ENCODE data around the gene FAM89A. TPM values are rescaled to one million over a fixed set of nuclear protein-coding genes. Genes with fewer than 3 reads are reported as not detected.

FAM89A gene
- total and polyA plus RNA-seq, 9 of the 15 experiments (the other 6 are each of a cell fraction or from before 2014, with no cell fraction given): 8.7 to 66.2 (median 43.3) TPM

GRCh38 chr1:231072502-231073094, 32.5 kb upstream of the FAM89A start (continued):
- TF ChIP-seq HINFP (tag; conservative IDR thresholded peaks at IDR 0.05; ENCODE audit: low read depth): peak; percentile 81
- no peak for TF ChIP-seq MLLT1 (IDR thresholded peaks at IDR 0.05)
- no peak for TF ChIP-seq NUFIP1 (IDR thresholded peaks at IDR 0.05; ENCODE audit: partially characterized antibody)
- TF ChIP-seq PATZ1 (CRISPR knock-in tag; IDR thresholded peaks at IDR 0.05; ENCODE audit: borderline replicate concordance): peak; percentile 81; the same call in 1 of the 2 replicates
- no peak for TF ChIP-seq TCF7 (IDR thresholded peaks at IDR 0.05; ENCODE audit: borderline replicate concordance)
- TF ChIP-seq MCM2 (IDR thresholded peaks at IDR 0.05; ENCODE audit: low read depth): no peak
- no peak for TF ChIP-seq JUND (IDR thresholded peaks at IDR 0.05; ENCODE audit: borderline replicate concordance, low read depth, low read length)
- peak; percentile 62; the same call in 1 of the 3 replicates for TF ChIP-seq JUND (tag; IDR thresholded peaks at IDR 0.05; ENCODE audit: borderline replicate concordance, low read depth, low read length)
- no peak for TF ChIP-seq SMARCA5 (IDR thresholded peaks at IDR 0.05)
- 0 out of 2 replicates have a peak, but pooled peaks have one; percentile 28 for TF ChIP-seq NR2F6 (CRISPR knock-in tag; IDR thresholded peaks at IDR 0.05)
- no peak for TF ChIP-seq RBBP5 (IDR thresholded peaks at IDR 0.05; ENCODE audit: borderline replicate concordance, insufficient read depth, low read length, poor library complexity, severe bottlenecking)
- TF ChIP-seq CHD4 (IDR thresholded peaks at IDR 0.05; ENCODE audit: insufficient read depth, insufficient replicate concordance, low read depth, low read length, poor library complexity, severe bottlenecking): no peak
- peak; percentile 70 for TF ChIP-seq ZNF445 (CRISPR knock-in tag; IDR thresholded peaks at IDR 0.05; ENCODE audit: low read depth)
- TF ChIP-seq MCM5 (IDR thresholded peaks at IDR 0.05; ENCODE audit: low read depth): no peak
- TF ChIP-seq MAZ (CRISPR knock-in tag; conservative IDR thresholded peaks at IDR 0.05 in 1 of 2, IDR thresholded peaks at IDR 0.05 in 1 of 2): peak in 1 of 2 experiments; percentile 66; a peak in 2 of 4 replicates
- no peak for TF ChIP-seq BRD9 (IDR thresholded peaks at IDR 0.05; ENCODE audit: low read depth, partially characterized antibody)
- TF ChIP-seq MXI1 (IDR thresholded peaks at IDR 0.05; ENCODE audit: low read depth, low read length): no peak
- TF ChIP-seq ATF4 (CRISPR knock-in tag; IDR thresholded peaks at IDR 0.05): peak; percentile 86
- TF ChIP-seq ATF7 (IDR thresholded peaks at IDR 0.05): no peak
- TF ChIP-seq FOXA3 (CRISPR knock-in tag; conservative IDR thresholded peaks at IDR 0.05 in 1 of 2, IDR thresholded peaks at IDR 0.05 in 1 of 2): peak in 1 of 2 experiments; percentile 47; a peak in 1 of 4 replicates
- TF ChIP-seq HDAC3 (IDR thresholded peaks at IDR 0.05; ENCODE audit: borderline replicate concordance, partially characterized antibody): no peak

Data from K562 (cell line).